HCT116 (cell line): Measurements from ENCODE around the gene NEO1.

Source experiments
- CTCF ChIP-seq, 3 experiments: fragments of 200-600 bp in 1 of 3; sonication (generic) in 1 of 3; IDR thresholded peaks in 2 of 3; conservative IDR thresholded peaks in 1 of 3; 2 replicates each; pipeline ENCODE4 v1.5.1; 2012 to 2017; ENCODE audit warnings: low read depth in 2 of 3, low read length in 2 of 3, antibody characterized with exemption in 1 of 3, borderline replicate concordance in 1 of 3, control low read depth in 1 of 3, mild to moderate bottlenecking in 1 of 3, mixed read lengths in 1 of 3, mixed run types in 1 of 3, moderate library complexity in 1 of 3; ENCODE audit not compliant: insufficient read depth in 1 of 3
- EZH2phosphoT487 ChIP-seq: fragments of 200-600 bp; IDR thresholded peaks from 2 replicates; pipeline ENCODE4 v1.6.1; 2018; ENCODE audit warnings: antibody characterized with exemption, borderline replicate concordance
- POLR2AphosphoS5 ChIP-seq: IDR thresholded peaks from 2 replicates; pipeline ENCODE4 v1.6.1; 2011; ENCODE audit warnings: mild to moderate bottlenecking, low read depth, low read length, moderate library complexity

- TF ChIP-seq POLR2AphosphoS5 (no peak), CTCF (IDR thresholded peaks at IDR 0.05 in 2 of 3, conservative IDR thresholded peaks at IDR 0.05 in 1 of 3; ENCODE audit: borderline replicate concordance in 1 of 3, insufficient read depth in 1 of 3, low read depth in 2 of 3, low read length in 2 of 3) (no peak), EZH2phosphoT487 (no peak)
These were observed 34.3 kb upstream of the NEO1 start for GRCh38 chr15:73017987-73018386.
